Upper lobe of right lung (tissue), 1 donor: ENCODE measurements around the gene ZDHHC15. TPM values are rescaled to one million over a fixed set of nuclear protein-coding genes. Genes with fewer than 3 reads are reported as not detected.

ENCODE experiments used
- ATAC-seq: fragments of 200-7000 bp; cut with Tn5 transposase; one replicate; pipeline ENCODE4 v1.9.1; 2020; ENCODE audit warnings: mild to moderate bottlenecking, moderate library complexity
- DNase-seq: peaks from one replicate; pipeline ENCODE4 v3.0.0-alpha.2; 2020
- H3K27ac ChIP-seq: fragments of 200-600 bp; one replicate; pipeline ENCODE4 v1.8.0; 2022
- H3K27me3 ChIP-seq: fragments of 200-600 bp; one replicate; pipeline ENCODE4 v1.8.0; 2022; ENCODE audit warnings: mild to moderate bottlenecking
- H3K36me3 ChIP-seq: fragments of 200-600 bp; one replicate; pipeline ENCODE4 v1.8.0; 2022
- H3K4me1 ChIP-seq: fragments of 200-600 bp; one replicate; pipeline ENCODE4 v1.8.0; 2022
- H3K4me3 ChIP-seq: fragments of 200-600 bp; one replicate; pipeline ENCODE4 v1.8.0; 2022; ENCODE audit warnings: mild to moderate bottlenecking
- H3K9me3 ChIP-seq: fragments of 200-600 bp; one replicate; pipeline ENCODE4 v1.8.0; 2022
- CTCF ChIP-seq: fragments of 200-600 bp; IDR thresholded peaks from one replicate; pipeline ENCODE4 v1.8.0; 2022; ENCODE audit warnings: antibody characterized with exemption
- intact Hi-C: fragments of 100-400 bp; cut with DNase I; formaldehyde crosslinking; loops from one replicate; pipeline ENCODE4 v1.11.0; 2022
- total RNA-seq: library from RNA; stranded (reverse); fragmentation: NEBNext Ultra II Directional; extraction: Animal tissue kit (Norgen Biotek cat#: 25700); gene quantifications from one replicate; pipeline ENCODE4 v1.2.1, GENCODE V29; 2021
- donor health status: DM: no; HTN: yes; CAD: no; lungs with severe emphysema.

ZDHHC15 gene
- total RNA-seq, 1 donor from 2014 or later, result 1.4 TPM

GRCh38 chrX:75327607-75328006 lies 195.2 kb downstream of the ZDHHC15 start:
- no peak for ATAC-seq
- intact Hi-C loops, result no loop called here
- TF ChIP-seq CTCF, result no peak
- H3K4me1 ChIP-seq, result no peaks in the 10 kb centered on the region
- H3K27ac ChIP-seq, result no peak overlapping the region
- peaks cover 1% of the 10 kb centered on the region for H3K9me3 ChIP-seq
- H3K36me3 ChIP-seq, result no peaks in the 10 kb centered on the region
- no peaks in the 10 kb centered on the region for H3K27me3 ChIP-seq
- no peak for DNase-seq
- no peak overlapping the region for H3K4me3 ChIP-seq

Other genes starting within 250 kb of the ZDHHC15 start
- 19.3 TPM for gene UPRT, start 249.0 kb downstream of the ZDHHC15 start, total RNA-seq